Loucy (cell line): ENCODE results near the gene SOD1.

Source experiments
- H2AFZ ChIP-seq: fragments of 200-600 bp; sonication (generic); 2 replicates; pipeline ENCODE4 v1.6.0; 2016; ENCODE audit warnings: antibody characterized with exemption, mild to moderate bottlenecking, low read length, moderate library complexity
- H3F3A ChIP-seq: fragments of 200-600 bp; 2 replicates; pipeline ENCODE4 v1.6.0; 2016; ENCODE audit warnings: antibody characterized with exemption, low read depth, mild to moderate bottlenecking
- H3K27me3 ChIP-seq: fragments of 200-600 bp; sonication (generic); 2 replicates; pipeline ENCODE4 v1.6.1; 2014; ENCODE audit warnings: low read length, mild to moderate bottlenecking; ENCODE audit not compliant: insufficient read depth, poor library complexity, severe bottlenecking
- H3K36me3 ChIP-seq: fragments of 200-600 bp; sonication (generic); 2 replicates; pipeline ENCODE4 v1.6.1; 2016; ENCODE audit warnings: low read length; ENCODE audit not compliant: insufficient read depth
- H3K4me1 ChIP-seq: fragments of 200-600 bp; sonication (generic); 2 replicates; pipeline ENCODE4 v1.5.1; 2014; ENCODE audit warnings: low read length, mild to moderate bottlenecking; ENCODE audit not compliant: insufficient read depth, poor library complexity, severe bottlenecking
- H3K4me2 ChIP-seq: fragments of 200-600 bp; sonication (generic); 2 replicates; pipeline ENCODE4 v1.6.0; 2014; ENCODE audit warnings: antibody characterized with exemption, low read length, low read depth, mild to moderate bottlenecking; ENCODE audit not compliant: poor library complexity, severe bottlenecking
- H3K4me3 ChIP-seq: fragments of 200-600 bp; sonication (generic); 2 replicates; pipeline ENCODE4 v1.5.1; 2014; ENCODE audit warnings: low read length, mild to moderate bottlenecking, mixed read lengths; ENCODE audit not compliant: poor library complexity, severe bottlenecking
- H3K79me2 ChIP-seq: fragments of 200-600 bp; sonication (generic); 2 replicates; pipeline ENCODE4 v1.6.1; 2014; ENCODE audit warnings: low read length; ENCODE audit not compliant: insufficient read depth
- H3K9ac ChIP-seq: fragments of 200-600 bp; sonication (generic); 2 replicates; pipeline ENCODE4 v1.6.0; 2014; ENCODE audit warnings: mild to moderate bottlenecking, low read depth, low read length, moderate library complexity; ENCODE audit not compliant: poor library complexity, severe bottlenecking
- H3K9me2 ChIP-seq: fragments of 200-600 bp; sonication (generic); replicated peaks from 2 replicates; pipeline ENCODE4 v1.6.1; 2016; ENCODE audit warnings: low read depth, low read length, mixed read lengths
- H3K9me3 ChIP-seq: fragments of 200-600 bp; sonication (generic); 2 replicates; pipeline ENCODE4 v1.6.1; 2014; ENCODE audit warnings: mild to moderate bottlenecking, antibody characterized with exemption, low read length, low read depth; ENCODE audit not compliant: insufficient read depth
- H4K20me1 ChIP-seq: fragments of 200-600 bp; sonication (generic); 2 replicates; pipeline ENCODE4 v1.6.0; 2014; ENCODE audit warnings: antibody characterized with exemption, low read length, mild to moderate bottlenecking; ENCODE audit not compliant: insufficient read depth, poor library complexity, severe bottlenecking
- EZH2phosphoT487 ChIP-seq: fragments of 200-600 bp; IDR thresholded peaks from 2 replicates; pipeline ENCODE4 v1.6.1; 2018; ENCODE audit warnings: antibody characterized with exemption, mild to moderate bottlenecking, moderate library complexity, borderline replicate concordance
- TF ChIP-seq, protein P1 (sequence below): fragments of 200-600 bp; sonication (generic); conservative IDR thresholded peaks from 2 replicates; pipeline ENCODE4 v1.5.1; 2014; ENCODE audit warnings: mild to moderate bottlenecking, antibody characterized with exemption, low read length

SOD1 gene

DNA sequence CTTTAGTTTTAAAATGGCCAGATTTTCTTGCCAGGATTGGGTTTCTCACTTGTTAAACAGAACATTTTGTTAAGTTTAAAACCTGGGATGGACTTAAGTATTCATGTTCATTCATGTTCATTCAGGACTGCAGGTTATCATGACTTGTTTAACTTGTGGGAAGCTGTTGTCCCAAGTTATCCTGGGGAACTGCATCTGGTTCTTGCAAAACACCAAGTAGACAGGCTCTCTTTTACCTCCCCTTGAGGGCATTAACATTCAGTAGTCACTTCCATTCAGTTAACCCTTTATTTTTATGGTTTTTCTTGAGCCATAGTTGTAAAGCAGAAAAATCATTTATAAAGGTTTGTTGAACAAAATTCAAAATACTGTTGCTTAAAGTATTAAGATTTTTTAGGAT, 8.1 kb downstream of the SOD1 start:
- Histone ChIP-seq H3K27me3 (no peaks in the 10 kb centered on the region), H3K4me3 (no peak overlapping the region), H3K79me2 (peaks cover 44% of the 10 kb centered on the region), H3K4me1 (peaks cover 28% of the 10 kb centered on the region), H2AFZ (no peak overlapping the region), H3K4me2 (peak overlapping the region; percentile 5), H3K9me2 (no peaks in the 10 kb centered on the region), H3K9ac (no peak overlapping the region), H3K36me3 (peaks cover 48% of the 10 kb centered on the region), H4K20me1 (peaks cover 44% of the 10 kb centered on the region), H3F3A (no peaks in the 10 kb centered on the region; the same call in 1 of the 2 replicates), H3K9me3 (no peaks in the 10 kb centered on the region)
- TF ChIP-seq EZH2phosphoT487: no peak
- TF ChIP-seq, protein P1, sequence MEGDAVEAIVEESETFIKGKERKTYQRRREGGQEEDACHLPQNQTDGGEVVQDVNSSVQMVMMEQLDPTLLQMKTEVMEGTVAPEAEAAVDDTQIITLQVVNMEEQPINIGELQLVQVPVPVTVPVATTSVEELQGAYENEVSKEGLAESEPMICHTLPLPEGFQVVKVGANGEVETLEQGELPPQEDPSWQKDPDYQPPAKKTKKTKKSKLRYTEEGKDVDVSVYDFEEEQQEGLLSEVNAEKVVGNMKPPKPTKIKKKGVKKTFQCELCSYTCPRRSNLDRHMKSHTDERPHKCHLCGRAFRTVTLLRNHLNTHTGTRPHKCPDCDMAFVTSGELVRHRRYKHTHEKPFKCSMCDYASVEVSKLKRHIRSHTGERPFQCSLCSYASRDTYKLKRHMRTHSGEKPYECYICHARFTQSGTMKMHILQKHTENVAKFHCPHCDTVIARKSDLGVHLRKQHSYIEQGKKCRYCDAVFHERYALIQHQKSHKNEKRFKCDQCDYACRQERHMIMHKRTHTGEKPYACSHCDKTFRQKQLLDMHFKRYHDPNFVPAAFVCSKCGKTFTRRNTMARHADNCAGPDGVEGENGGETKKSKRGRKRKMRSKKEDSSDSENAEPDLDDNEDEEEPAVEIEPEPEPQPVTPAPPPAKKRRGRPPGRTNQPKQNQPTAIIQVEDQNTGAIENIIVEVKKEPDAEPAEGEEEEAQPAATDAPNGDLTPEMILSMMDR: no peak

DNA sequence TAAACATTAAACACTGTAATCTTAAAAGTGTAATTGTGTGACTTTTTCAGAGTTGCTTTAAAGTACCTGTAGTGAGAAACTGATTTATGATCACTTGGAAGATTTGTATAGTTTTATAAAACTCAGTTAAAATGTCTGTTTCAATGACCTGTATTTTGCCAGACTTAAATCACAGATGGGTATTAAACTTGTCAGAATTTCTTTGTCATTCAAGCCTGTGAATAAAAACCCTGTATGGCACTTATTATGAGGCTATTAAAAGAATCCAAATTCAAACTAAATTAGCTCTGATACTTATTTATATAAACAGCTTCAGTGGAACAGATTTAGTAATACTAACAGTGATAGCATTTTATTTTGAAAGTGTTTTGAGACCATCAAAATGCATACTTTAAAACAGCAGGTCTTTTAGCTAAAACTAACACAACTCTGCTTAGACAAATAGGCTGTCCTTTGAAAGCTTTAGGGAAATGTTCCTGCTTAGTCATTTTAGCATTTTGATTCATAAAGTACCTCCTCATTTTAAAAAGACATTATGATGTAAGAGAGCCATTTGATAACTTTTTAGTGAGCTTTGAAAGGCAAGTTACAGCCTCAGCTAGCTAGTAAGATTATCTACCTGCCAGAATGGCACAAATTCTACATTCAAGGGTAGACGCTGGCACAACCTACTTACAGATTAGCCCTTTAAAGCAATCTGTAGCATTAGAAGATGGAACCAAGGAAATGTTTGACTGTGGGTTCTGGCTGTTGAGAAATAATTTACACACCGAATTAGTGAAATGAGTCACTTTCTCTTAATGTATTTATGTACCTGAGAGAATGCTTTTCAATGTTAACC, 9.4 kb downstream of the SOD1 start:
- Histone ChIP-seq H3K9me2 (no peaks in the 10 kb centered on the region), H3K4me3 (no peak overlapping the region), H3K4me1 (peaks cover 22% of the 10 kb centered on the region), H4K20me1 (peaks cover 36% of the 10 kb centered on the region), H3K36me3 (peaks cover 48% of the 10 kb centered on the region), H3K9ac (no peak overlapping the region), H3K79me2 (peaks cover 32% of the 10 kb centered on the region), H3F3A (no peaks in the 10 kb centered on the region; the same call in 1 of the 2 replicates), H3K4me2 (no peak overlapping the region), H3K9me3 (no peaks in the 10 kb centered on the region), H3K27me3 (no peaks in the 10 kb centered on the region), H2AFZ (no peak overlapping the region)
- no peak for TF ChIP-seq EZH2phosphoT487
- TF ChIP-seq, protein P1: no peak

DNA sequence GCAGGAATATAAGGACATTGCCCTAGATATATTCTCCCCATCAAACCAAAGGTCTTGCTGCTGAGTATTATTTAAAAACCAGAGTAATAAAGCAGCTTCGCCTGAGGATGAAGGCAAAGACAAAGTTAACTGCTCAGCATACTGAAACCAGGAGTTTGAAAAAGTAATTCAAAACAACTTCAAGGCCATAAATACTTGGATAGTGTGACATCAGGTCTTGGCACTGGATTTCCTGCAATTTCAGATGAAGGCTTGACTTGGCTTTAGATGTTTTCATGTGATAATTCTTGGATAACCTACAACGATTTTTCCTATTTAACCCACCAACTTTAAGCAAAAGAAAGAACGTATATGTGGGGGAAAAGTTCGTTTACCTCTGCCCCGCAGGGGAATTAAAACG, 10.6 kb downstream of the SOD1 start:
- Histone ChIP-seq H3K9me3 (no peaks in the 10 kb centered on the region), H3K4me2 (no peak overlapping the region), H3K9me2 (no peaks in the 10 kb centered on the region), H3K4me1 (peaks cover 15% of the 10 kb centered on the region), H4K20me1 (peaks cover 29% of the 10 kb centered on the region), H3K79me2 (peaks cover 21% of the 10 kb centered on the region), H3K9ac (no peak overlapping the region), H3K27me3 (no peaks in the 10 kb centered on the region), H3K4me3 (no peak overlapping the region), H3F3A (no peaks in the 10 kb centered on the region; the same call in 1 of the 2 replicates), H3K36me3 (peaks cover 48% of the 10 kb centered on the region), H2AFZ (no peak overlapping the region)
- no peak for TF ChIP-seq EZH2phosphoT487
- TF ChIP-seq, protein P1: no peak
